GM12874 (cell line): ENCODE data around the gene TNFRSF11A.

Experiments
- CTCF ChIP-seq: IDR thresholded peaks from 2 replicates; pipeline ENCODE4 v1.5.1; 2011; ENCODE audit warnings: low read depth, mild to moderate bottlenecking, control low read depth, low read length, moderate library complexity; ENCODE audit not compliant: insufficient read depth

TNFRSF11A gene

GRCh38 chr18:62346333-62347088 is 21.4 kb downstream of the TNFRSF11A start:
- no peak for TF ChIP-seq CTCF

DNA sequence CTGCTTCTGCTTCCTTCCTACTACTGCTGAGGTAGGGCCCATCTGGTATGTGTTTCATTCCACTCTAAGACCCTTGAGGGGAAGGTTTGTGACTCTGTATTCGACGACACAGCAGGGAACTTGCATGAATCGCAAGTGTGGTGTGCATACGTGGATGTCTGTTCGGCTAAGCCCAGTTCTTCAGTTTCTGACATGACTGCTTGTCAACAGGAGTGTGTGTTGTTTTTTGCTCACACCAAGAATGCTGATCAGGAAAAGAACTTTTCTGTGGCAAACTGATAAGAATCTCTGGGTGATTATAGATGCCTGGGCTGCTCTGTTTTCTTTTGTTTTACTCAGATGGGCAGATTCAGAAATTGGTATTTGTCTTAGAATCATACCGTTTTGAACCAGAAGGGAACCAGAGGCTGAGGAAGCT is 22.0 kb downstream of the TNFRSF11A start:
- TF ChIP-seq CTCF = no peak

DNA sequence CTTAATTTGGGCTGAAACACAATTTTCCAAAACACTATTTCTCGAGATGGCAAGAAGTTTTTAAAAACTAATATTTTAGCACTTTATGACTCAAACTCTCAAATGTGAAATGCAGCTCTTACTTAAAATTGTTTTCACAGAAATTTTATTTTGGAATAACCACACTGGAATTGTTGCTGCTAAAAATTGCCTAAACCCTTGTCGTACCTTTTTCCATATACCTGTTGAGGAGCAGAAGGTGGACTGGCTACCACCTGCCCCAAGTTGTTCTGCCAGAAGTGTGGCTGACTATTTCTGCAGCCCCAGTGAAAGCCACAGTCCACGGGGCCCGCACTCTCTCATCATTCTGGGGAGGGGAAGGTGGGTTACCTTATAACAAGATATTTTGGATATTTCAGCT is 23.4 kb downstream of the TNFRSF11A start:
- no peak for TF ChIP-seq CTCF

DNA sequence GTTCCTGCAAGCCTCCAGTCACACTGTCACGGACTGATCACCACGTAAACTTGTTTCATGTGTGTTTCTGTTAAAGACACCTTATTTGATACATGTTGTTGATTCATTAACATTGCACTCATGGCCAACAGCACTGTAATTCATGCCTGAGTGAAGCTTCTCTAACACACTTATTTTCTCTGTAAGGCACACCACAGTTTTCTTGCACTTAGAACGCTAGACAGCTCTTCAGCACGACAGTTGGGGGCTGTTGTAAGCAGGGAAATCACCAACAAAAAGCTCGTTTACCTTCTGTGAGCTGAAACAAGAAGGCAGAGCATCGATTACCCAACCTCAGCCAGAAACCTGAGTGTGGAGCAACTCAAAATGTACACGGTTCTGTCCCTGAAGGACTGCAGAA is 28.1 kb downstream of the TNFRSF11A start:
- no peak for TF ChIP-seq CTCF

DNA sequence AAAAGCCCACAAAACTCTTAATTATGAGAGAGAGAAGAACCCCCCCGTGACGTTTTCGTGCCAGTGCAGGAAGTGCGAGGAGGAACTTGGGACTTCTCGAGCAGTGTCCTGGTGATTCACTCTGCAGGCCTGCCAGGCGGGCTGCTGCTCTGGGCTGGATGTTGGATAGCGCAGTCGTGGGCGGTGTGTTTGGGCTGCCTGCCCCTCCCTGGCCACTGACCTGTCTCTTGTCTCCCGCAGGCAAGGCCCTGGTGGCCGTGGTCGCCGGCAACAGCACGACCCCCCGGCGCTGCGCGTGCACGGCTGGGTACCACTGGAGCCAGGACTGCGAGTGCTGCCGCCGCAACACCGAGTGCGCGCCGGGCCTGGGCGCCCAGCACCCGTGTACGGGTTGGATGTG is 29.0 kb downstream of the TNFRSF11A start:
- TF ChIP-seq CTCF = no peak

DNA sequence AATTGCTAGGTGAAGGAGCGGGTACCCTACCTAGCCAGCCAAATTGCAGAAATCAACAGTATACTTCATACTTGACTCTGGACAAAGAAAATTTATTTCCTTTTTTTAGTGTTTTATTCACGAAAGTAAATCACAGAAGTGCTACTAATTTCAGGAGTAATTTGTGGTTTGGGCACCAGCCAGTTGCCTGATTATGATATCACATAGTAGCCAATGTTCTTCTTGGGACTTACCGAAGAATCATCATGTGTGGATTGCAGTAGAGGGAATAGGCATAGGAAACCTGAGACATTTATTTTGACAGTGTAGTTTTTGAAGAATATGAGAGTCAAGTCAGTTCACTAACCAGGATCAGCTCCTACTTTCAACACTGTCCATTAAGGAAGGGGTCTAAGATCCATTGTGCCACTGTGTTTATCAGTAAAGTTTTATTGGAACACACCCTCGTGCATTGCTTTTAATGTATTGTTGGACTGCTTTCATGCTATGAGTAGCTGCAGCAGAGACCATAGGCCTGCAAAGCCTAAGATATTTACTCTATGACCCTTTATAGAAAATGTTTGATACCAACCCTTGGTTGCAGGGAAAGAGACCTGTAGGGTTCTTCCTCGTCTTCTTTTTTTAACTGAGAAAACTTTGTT is 32.1 kb downstream of the TNFRSF11A start:
- no peak for TF ChIP-seq CTCF

GRCh38 chr18:62360805-62361204 is 35.7 kb downstream of the TNFRSF11A start:
- TF ChIP-seq CTCF = no peak
